ENCODE measurements around the gene PRELID2.

PRELID2 gene

DNA sequence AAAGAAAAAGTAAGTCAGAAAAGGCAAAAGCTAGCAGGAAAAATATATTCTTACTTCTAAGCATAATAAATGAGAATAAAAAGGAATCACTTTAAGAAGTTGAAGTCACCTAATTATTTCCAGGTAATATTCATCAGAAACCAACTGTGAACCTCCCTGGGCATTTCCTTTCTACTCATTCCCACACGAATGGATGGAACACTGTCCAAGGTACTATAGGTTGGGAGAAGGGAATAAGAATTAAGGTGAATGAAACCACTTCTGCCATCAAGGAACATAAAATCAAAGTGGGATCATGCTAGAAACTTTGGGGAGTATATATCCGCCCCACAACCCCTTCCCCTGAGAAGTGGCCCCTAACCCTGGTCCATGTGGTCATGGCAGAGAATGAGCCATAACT lies 41.6 kb downstream of the PRELID2 start:
- H3K4me3 ChIP-seq (ENCODE audit: low read depth in 1 of 2, low read length in 1 of 2), result no peak overlapping the region
- TF ChIP-seq, protein P1, sequence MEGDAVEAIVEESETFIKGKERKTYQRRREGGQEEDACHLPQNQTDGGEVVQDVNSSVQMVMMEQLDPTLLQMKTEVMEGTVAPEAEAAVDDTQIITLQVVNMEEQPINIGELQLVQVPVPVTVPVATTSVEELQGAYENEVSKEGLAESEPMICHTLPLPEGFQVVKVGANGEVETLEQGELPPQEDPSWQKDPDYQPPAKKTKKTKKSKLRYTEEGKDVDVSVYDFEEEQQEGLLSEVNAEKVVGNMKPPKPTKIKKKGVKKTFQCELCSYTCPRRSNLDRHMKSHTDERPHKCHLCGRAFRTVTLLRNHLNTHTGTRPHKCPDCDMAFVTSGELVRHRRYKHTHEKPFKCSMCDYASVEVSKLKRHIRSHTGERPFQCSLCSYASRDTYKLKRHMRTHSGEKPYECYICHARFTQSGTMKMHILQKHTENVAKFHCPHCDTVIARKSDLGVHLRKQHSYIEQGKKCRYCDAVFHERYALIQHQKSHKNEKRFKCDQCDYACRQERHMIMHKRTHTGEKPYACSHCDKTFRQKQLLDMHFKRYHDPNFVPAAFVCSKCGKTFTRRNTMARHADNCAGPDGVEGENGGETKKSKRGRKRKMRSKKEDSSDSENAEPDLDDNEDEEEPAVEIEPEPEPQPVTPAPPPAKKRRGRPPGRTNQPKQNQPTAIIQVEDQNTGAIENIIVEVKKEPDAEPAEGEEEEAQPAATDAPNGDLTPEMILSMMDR (IDR thresholded peaks at IDR 0.05), result no peak
- H3K36me3 ChIP-seq, result no peaks in the 10 kb centered on the region
- H3K9me3 ChIP-seq, result no peaks in the 10 kb centered on the region
- H3K27ac ChIP-seq, result no peak overlapping the region
- no peaks in the 10 kb centered on the region for H3K4me1 ChIP-seq (ENCODE audit: control insufficient read depth in 1 of 2, insufficient read depth in 1 of 2, low read depth in 1 of 2, low read length in 1 of 2)
- H3K27me3 ChIP-seq, result no peaks in the 10 kb centered on the region

DNA sequence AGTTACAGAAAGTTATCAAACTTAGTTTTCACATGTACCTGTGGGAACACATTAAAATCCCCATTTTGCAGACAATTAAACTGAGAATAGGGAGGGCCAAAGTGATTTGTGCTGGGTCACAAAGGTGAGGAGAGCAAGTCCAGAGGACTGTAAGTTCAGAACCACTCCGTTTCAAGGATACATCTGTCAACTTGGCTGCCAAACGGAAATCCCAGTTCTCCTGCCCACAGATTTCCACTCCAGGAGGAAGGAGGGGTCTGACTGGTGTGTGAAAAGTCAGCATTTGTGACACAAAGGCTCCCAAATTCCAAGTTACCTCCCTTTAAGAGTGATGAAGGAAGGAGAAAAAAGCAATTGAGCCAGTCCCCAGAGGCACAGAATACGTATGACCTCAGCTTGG lies 42.3 kb downstream of the PRELID2 start:
- TF ChIP-seq, protein P1 (IDR thresholded peaks at IDR 0.05), result no peak
- Histone ChIP-seq H3K9me3 (no peaks in the 10 kb centered on the region), H3K27ac (no peak overlapping the region), H3K36me3 (no peaks in the 10 kb centered on the region), H3K4me1 (ENCODE audit: control insufficient read depth in 1 of 2, insufficient read depth in 1 of 2, low read depth in 1 of 2, low read length in 1 of 2) (no peaks in the 10 kb centered on the region), H3K4me3 (ENCODE audit: low read depth in 1 of 2, low read length in 1 of 2) (no peak overlapping the region), H3K27me3 (no peaks in the 10 kb centered on the region)

GRCh38 chr5:145791866-145792265 lies 43.3 kb downstream of the PRELID2 start:
- Histone ChIP-seq H3K27me3 (no peaks in the 10 kb centered on the region), H3K4me3 (ENCODE audit: low read depth in 1 of 2, low read length in 1 of 2) (no peak overlapping the region), H3K4me1 (ENCODE audit: control insufficient read depth in 1 of 2, insufficient read depth in 1 of 2, low read depth in 1 of 2, low read length in 1 of 2) (no peaks in the 10 kb centered on the region), H3K27ac (no peak overlapping the region), H3K9me3 (no peaks in the 10 kb centered on the region), H3K36me3 (no peaks in the 10 kb centered on the region)
- TF ChIP-seq, protein P1 (IDR thresholded peaks at IDR 0.05), result no peak

GRCh38 chr5:145787996-145788395 lies 47.1 kb downstream of the PRELID2 start:
- no peak overlapping the region for H3K27ac ChIP-seq
- TF ChIP-seq, protein P1 (IDR thresholded peaks at IDR 0.05), result no peak
- H3K36me3 ChIP-seq, result no peaks in the 10 kb centered on the region
- H3K4me1 ChIP-seq (ENCODE audit: control insufficient read depth in 1 of 2, insufficient read depth in 1 of 2, low read depth in 1 of 2, low read length in 1 of 2), result no peaks in the 10 kb centered on the region
- H3K9me3 ChIP-seq, result no peaks in the 10 kb centered on the region
- H3K4me3 ChIP-seq (ENCODE audit: low read depth in 1 of 2, low read length in 1 of 2), result no peak overlapping the region
- H3K27me3 ChIP-seq, result no peaks in the 10 kb centered on the region

DNA sequence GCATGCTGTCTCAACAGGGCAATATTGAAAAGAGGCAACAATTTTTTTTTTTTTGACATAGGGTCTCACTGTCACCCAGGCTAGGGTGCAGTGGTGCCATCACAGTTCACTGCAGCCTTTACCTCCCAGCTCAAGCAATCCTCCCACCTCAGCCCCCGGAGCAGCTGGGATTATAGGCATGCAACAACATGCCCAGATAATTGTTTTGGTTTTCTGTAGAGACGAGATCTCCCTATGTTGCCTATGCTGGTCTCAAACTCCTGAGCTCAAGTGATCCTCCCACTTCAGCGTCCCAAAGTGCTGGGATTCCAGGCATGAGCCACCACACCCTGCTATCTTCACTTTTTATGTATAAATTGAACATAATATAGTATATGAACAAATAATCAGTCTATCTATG lies 47.6 kb downstream of the PRELID2 start:
- Histone ChIP-seq H3K27me3 (no peaks in the 10 kb centered on the region), H3K36me3 (no peaks in the 10 kb centered on the region), H3K27ac (no peak overlapping the region), H3K4me1 (ENCODE audit: control insufficient read depth in 1 of 2, insufficient read depth in 1 of 2, low read depth in 1 of 2, low read length in 1 of 2) (no peaks in the 10 kb centered on the region), H3K4me3 (ENCODE audit: low read depth in 1 of 2, low read length in 1 of 2) (no peak overlapping the region), H3K9me3 (no peaks in the 10 kb centered on the region)
- TF ChIP-seq, protein P1 (IDR thresholded peaks at IDR 0.05), result no peak

DNA sequence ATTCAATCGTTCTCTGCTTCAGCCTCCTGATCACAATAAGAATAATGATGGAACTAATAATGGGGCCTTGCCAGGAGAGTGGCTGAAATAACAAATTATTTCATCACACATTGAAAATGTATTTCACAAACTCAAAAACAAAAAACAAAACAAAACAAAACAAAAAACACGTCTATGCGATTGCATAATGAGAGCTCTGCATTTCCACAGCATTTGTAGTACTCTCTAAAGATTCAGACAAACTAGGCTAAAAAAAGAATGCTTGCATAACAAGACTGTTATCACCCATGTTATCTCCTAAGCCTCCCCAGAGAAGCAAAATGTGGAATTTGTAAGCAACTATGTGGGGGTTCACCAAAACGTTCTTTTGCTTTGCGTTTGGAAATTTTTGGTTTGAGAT lies 48.1 kb downstream of the PRELID2 start:
- Histone ChIP-seq H3K9me3 (no peaks in the 10 kb centered on the region), H3K4me1 (ENCODE audit: control insufficient read depth in 1 of 2, insufficient read depth in 1 of 2, low read depth in 1 of 2, low read length in 1 of 2) (no peaks in the 10 kb centered on the region), H3K36me3 (no peaks in the 10 kb centered on the region), H3K27ac (no peak overlapping the region), H3K4me3 (ENCODE audit: low read depth in 1 of 2, low read length in 1 of 2) (no peak overlapping the region), H3K27me3 (no peaks in the 10 kb centered on the region)
- TF ChIP-seq, protein P1 (IDR thresholded peaks at IDR 0.05), result no peak

All from neutrophil (primary cell).